ENCODE measurements around the gene PDE9A. TPM values are rescaled to one million over a fixed set of nuclear protein-coding genes. Genes with fewer than 3 reads are reported as not detected.
"Not testable (repeated sequence)": the region's sequence is repeated elsewhere in the genome, so short reads cannot be mapped to it uniquely, and the experiment has no call there.

PDE9A gene
- polyA plus RNA-seq, 5 donors, result 19.2 to 25.1 (median 23.0) TPM

- DNase-seq, result no peak
Observed at GRCh38 chr21:42705346-42705745, 51.9 kb downstream of the PDE9A start.

- no peak for DNase-seq
Observed at GRCh38 chr21:42705746-42706374, 52.4 kb downstream of the PDE9A start.

- no peak for DNase-seq
Observed at GRCh38 chr21:42706765-42707164, 53.3 kb downstream of the PDE9A start.

- no peak for DNase-seq
Observed at GRCh38 chr21:42707207-42707830, 53.9 kb downstream of the PDE9A start.

- DNase-seq, result no peak
Observed at GRCh38 chr21:42708107-42708506, 54.7 kb downstream of the PDE9A start.

- DNase-seq, result not testable (repeated sequence)
Observed at GRCh38 chr21:42708916-42709315, 55.5 kb downstream of the PDE9A start.

- DNase-seq, result no peak
Observed at GRCh38 chr21:42711667-42712066, 58.2 kb downstream of the PDE9A start.

GRCh38 chr21:42715427-42715826 lies 62.0 kb downstream of the PDE9A start:
- DNase-seq, result not testable (repeated sequence)

GRCh38 chr21:42716074-42716473 lies 62.7 kb downstream of the PDE9A start:
- no peak for DNase-seq

GRCh38 chr21:42720484-42720883 lies 67.1 kb downstream of the PDE9A start:
- DNase-seq, result not testable (repeated sequence)

GRCh38 chr21:42721341-42721824 lies 68.0 kb downstream of the PDE9A start:
- peak in 1 of 2 donors; percentile 19 for DNase-seq

- no peak for DNase-seq
Observed at GRCh38 chr21:42722153-42722552, 68.7 kb downstream of the PDE9A start.

GRCh38 chr21:42722808-42723473 lies 69.5 kb downstream of the PDE9A start:
- no peak for DNase-seq

GRCh38 chr21:42724226-42724920 lies 71.0 kb downstream of the PDE9A start:
- DNase-seq, result no peak

GRCh38 chr21:42725416-42725930 lies 72.1 kb downstream of the PDE9A start:
- DNase-seq, result no peak

GRCh38 chr21:42731264-42732032 lies 78.0 kb downstream of the PDE9A start:
- no peak for DNase-seq

- no peak for DNase-seq
Observed at GRCh38 chr21:42732033-42732410, 78.6 kb downstream of the PDE9A start.

GRCh38 chr21:42733037-42733627 lies 79.7 kb downstream of the PDE9A start:
- no peak for DNase-seq

GRCh38 chr21:42733874-42734273 lies 80.5 kb downstream of the PDE9A start:
- DNase-seq, result no peak

GRCh38 chr21:42734323-42734971 lies 81.0 kb downstream of the PDE9A start:
- DNase-seq, result no peak
